ENCODE measurements around the gene PSMD10.

PSMD10 gene

DNA sequence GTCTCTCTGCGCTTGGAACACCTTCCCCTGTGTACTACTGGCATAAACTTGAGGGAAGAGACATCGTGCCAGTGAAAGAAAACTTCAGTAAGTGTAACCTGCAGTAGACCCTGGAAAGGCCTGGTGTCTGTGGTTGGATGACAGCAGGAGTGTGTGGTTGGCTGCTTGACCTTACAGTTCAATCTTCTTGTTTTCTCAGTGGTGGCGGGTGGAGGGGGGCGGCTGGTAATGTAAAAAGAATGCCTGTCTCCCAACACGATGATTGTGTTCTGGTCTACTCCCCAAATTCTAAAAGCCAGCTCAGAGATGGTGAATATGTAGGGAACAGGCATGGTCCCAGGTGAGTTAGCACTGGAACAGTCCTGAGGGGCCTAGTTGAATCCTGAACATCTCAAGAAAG, 18.6 kb downstream of the PSMD10 start:
- no peak for DNase-seq (ENCODE audit: low read depth in 2 of 2)

DNA sequence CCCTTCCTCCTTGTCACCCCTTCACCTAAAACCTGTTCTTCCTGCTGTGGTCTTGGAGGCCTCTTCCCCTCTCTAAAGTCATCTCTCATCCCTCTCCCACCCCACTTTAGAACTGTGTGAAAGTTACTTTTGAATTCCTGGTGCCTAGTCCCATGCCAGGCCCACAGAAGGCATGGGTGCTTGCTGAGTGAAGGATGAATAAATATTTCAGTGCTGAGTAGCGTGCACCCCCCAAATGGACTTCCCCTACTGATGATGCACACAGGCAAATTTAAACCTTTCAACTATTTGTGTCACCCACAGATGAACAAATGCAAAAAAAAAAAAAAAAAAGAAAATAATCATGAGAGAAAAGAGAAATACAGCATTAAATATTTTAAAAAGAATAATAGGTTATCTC, 19.8 kb downstream of the PSMD10 start:
- no peak for DNase-seq (ENCODE audit: low read depth in 2 of 2)

DNA sequence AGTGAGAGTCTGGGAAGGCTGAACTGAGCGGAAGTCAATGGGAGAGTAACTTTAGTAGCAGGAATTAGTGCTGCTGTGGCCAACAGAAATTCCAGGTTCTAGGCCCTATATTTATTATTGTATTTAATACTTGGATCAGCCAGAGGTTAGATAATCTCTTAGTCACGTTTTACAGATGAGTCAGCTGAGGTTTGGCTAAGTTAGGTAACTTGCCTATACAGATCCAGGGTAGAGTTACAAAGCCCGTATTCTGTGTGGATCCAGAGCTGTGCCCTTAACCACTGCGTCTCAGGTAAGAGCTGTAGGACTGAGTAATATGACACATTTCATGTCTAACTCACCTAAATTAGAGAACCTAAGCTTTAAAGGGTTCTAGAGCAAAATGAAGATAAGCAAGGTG, 20.5 kb downstream of the PSMD10 start:
- no peak for DNase-seq (ENCODE audit: low read depth in 2 of 2)

DNA sequence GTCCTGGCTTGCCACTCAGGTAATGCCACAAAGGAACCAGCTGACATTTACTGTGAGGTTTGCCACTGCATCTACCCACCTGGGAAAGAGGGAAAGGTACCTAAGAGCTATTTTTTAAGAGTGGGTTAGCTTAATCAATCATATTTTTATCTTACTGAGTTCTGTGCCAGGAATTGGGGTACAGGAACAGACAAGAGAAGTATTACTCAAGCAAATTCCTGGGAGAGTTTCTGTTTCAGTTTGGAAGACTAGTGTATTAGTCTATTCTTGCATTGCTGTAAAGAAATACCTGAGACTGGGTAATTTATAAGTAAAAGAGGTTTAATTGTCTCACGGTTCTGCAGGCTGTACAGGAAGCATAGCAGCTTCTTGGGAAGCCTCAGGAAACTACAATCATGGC, 23.2 kb downstream of the PSMD10 start:
- DNase-seq (ENCODE audit: low read depth in 2 of 2): no peak

DNA sequence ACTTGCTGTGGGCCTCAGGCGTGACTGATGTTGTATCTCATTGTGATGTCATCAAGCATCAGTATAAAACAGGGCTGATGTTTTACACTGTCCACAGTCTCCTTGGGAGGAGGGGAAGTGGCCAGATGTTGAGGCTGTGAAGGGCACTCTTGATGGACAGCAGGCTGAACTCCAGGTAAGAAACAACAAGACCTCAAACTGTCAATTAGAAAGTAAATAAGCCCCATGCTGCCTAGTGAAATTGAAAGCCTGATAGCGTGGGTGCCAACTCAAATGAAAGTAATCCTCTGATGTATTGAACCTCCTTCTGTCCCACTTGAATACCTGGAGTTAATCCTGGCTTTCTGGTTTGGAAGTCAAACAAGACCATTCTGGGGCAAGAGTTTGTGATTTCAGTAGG, 26.7 kb downstream of the PSMD10 start:
- no peak for DNase-seq (ENCODE audit: low read depth in 2 of 2)

DNA sequence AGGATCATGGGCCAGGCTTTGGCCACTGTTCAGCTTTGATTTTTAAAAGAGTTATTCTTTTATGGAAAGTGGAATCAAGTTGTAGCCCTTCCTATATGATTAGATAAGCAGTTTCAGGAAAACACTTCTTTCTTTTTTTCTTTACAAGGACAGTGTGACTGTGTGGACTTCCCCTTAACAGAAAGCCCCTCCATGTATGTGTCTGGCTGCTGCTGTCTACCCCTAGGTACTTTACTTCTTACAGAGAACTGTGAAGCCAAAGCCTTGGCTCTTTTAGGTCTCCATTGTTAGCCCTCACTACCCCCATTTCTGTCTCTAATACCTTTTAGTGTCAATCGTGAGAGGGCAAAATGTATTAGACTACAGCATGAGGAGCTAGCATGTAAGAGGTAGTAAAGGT, 27.3 kb downstream of the PSMD10 start:
- DNase-seq (ENCODE audit: low read depth in 2 of 2): no peak

DNA sequence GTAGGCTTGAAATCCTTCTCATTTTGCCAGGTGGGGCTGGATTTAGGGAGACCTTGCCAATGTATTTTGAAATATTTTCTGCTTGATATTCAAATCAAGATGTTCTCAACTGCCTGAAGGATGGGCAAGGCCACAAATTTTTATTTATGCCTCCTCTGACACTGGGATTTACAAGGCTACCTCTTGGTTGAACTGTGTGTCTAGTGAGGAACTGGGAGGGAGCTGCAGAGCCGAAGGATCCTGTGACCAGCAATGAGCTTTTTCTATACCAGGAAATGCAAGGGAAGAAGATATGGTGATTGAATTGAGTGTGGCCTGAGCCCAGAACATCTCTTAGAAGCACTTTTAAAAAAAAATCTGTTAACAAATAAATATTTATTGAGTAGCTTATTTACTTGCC, 31.5 kb downstream of the PSMD10 start:
- DNase-seq (ENCODE audit: low read depth in 2 of 2): no peak

DNA sequence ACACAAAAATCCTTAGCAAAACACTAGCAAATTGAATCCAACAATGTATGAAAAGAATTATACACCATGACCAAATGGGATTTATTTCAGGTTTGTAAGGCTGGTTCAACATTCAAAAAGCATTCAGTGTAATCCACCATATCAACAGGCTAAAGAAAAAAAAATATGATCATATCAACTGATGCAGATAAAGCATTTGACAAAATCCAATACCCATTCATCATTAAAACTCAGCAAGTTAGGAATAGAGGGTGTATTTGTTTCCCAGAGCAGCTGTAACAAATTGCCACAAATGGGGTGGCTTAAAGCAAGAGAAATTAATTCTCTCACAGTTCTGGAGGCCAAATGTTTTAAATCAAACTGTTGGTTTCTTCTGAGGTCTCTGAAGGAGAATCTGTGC, 35.8 kb downstream of the PSMD10 start:
- DNase-seq (ENCODE audit: low read depth in 2 of 2): no peak

DNA sequence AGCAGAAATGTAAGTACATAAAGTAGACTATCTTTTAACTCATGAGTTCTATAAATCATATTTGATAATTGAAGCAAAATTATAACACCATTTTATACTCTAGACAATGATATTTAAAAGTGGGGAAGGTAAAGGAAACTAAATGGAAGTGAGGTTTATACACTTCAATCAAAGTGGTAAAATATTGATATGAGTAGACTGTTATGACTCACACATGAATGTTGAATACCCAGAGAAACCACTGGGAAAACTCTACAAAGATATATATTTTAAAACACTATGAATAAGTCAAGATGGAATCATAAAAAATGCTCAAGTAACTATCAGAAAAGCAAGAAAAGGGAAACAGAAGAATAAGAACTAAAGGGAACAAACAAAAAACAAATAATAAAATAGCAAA, 38.1 kb downstream of the PSMD10 start:
- no peak for DNase-seq (ENCODE audit: low read depth in 2 of 2)

DNA sequence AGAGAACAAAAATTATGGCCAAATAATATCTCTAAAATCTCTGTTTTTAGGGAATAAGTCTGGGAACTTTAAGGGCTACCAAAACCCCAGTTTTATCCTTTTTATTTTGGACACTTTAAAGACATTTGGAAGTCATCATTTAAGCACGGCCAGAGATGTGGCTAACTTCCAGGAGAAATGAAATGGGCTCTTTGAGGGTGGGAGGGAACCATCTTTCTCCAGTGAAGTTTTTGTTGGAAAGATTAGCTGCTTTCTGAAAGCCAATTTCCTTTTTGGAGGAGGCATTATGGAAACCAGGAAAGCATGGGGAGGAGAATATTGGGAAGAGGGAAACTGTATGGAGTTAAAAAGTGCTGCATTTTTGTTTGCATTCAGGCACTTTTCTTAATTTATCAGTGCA, 41.7 kb downstream of the PSMD10 start:
- no peak for DNase-seq (ENCODE audit: low read depth in 2 of 2)

DNA sequence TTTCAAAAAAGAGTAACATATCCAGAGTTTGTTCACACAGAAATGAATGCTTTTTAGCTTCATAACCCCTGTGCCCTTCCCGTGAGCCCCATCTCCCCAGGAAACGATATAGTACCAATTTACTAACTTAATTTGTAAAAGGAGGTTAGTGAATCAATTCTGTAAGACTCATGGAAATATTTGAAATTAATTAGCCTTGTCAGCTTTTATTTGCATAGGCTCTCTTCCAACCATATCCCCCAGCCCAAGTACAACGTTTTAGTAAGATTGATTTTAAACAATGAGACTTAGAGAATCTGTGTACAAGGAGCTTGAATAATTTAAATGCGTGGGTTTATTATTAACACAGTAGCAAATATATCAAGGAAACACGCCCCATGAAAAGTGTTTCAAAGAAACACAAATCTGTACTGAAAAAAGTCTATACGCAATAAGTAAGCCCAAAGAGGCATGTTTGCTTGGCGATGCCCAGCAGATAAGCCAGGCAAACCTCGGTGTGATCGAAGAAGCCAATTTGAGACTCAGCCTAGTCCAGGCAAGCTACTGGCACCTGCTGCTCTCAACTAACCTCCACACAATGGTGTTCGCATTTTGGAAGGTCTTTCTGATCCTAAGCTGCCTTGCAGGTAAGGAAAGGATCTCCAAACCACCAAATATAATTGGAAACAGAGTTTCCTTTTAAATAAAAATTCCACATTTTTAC, 46.6 kb downstream of the PSMD10 start, which contains the start of gene VSIG1:
Gene VSIG1, plus strand, starts transcription at position 512 of the 703 bp plus-strand sequence. Its CDS starts 66 bp downstream, at position 578.
- no peak for DNase-seq (ENCODE audit: low read depth in 2 of 2)

DNA sequence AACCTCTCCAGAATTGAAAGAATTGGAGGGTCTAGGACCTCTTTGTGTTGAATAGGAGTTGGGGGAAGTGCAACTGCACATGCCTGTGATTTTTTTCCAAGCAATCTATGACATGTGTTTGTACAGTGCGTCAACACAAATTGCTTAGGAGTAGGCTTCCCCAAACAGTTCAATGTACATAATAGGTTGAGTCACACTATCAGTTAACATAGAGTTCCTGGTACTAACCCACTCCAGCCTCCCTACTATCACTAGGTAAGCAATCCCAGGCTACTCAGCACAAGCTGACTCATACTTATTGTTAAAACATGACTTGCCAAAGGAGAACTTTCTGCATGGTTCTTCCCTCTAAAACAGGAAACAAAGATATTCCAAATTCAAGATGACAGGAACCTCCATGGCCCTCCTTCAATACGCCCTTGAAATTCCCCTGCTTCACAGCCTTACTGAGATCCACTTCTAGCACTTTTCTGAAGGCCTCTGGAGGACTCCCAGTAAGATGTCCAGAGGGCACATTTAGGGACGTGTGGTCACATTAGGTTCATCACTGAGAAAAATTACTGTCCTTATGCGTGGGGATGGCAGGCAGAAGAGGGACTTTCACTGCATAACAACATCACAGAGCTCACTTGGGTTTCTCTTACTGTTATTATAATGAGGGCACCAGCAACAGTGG, 54.9 kb downstream of the PSMD10 start:
- peak in 1 of 2 experiments; percentile 9 for DNase-seq (ENCODE audit: low read depth in 2 of 2)

DNA sequence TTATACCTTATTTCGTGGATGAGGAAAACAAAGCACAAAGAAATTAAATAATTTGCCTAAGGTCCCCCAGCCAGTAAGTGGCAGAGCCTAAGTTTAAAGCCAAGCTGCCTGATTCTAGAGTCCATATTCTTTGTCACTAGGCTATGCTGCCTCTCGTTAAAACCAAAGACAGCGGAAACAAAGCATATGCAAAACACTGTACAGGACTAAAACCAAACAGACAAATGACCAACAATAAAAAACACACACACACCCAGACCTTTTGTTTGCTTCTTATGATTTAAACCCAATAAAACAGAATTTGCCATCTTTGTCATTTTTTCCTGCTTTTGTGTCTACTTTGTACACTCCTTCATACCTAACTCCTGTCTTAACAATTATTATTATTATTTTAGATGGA, 56.6 kb downstream of the PSMD10 start:
- no peak for DNase-seq (ENCODE audit: low read depth in 2 of 2)
